HG03520 (cell line): Measurements from ENCODE around the gene TRAF4.
"Not testable (repeated sequence)": the region's sequence is repeated elsewhere in the genome, so short reads cannot be mapped to it uniquely, and the experiment has no call there.

Experiments
- ATAC-seq: cut with Tn5 transposase; IDR thresholded peaks from one replicate; pipeline ENCODE4 v1.9.1; 2021; ENCODE audit warnings: mild to moderate bottlenecking, moderate library complexity; ENCODE audit not compliant: unreplicated experiment

TRAF4 gene

GRCh38 chr17:28726627-28727491 lies 17.0 kb upstream of the TRAF4 start:
- ATAC-seq, result peak; percentile 31

GRCh38 chr17:28728364-28729200 lies 15.2 kb upstream of the TRAF4 start, which contains the start of gene NEK8:
Gene NEK8, plus strand, starts transcription at chr17:28728788. Its CDS starts 26 bp downstream, at chr17:28728814.
- ATAC-seq, result peak; percentile 27

GRCh38 chr17:28729950-28730330 lies 13.9 kb upstream of the TRAF4 start:
- ATAC-seq, result no peak

- no peak for ATAC-seq
These were observed 10.5 kb upstream of the TRAF4 start for GRCh38 chr17:28733346-28733745.

- no peak for ATAC-seq
These were observed 9.0 kb upstream of the TRAF4 start for GRCh38 chr17:28734712-28735241.

- ATAC-seq, result no peak
These were observed 8.5 kb upstream of the TRAF4 start for GRCh38 chr17:28735242-28735722.

GRCh38 chr17:28735913-28736769 lies 7.7 kb upstream of the TRAF4 start:
- not testable (repeated sequence) for ATAC-seq

- ATAC-seq, result no peak
These were observed 6.5 kb upstream of the TRAF4 start for GRCh38 chr17:28737316-28737715.

- ATAC-seq, result peak; percentile 58
These were observed 5.8 kb upstream of the TRAF4 start for GRCh38 chr17:28737770-28738679.

GRCh38 chr17:28738680-28739384 lies 5.0 kb upstream of the TRAF4 start:
- ATAC-seq, result no peak

GRCh38 chr17:28740406-28741357 lies 3.1 kb upstream of the TRAF4 start:
- no peak for ATAC-seq

GRCh38 chr17:28741358-28742349 lies 2.2 kb upstream of the TRAF4 start:
- no peak for ATAC-seq

GRCh38 chr17:28744104-28744971 lies 527 bp downstream of the TRAF4 start:
- ATAC-seq, result peak; percentile 13

GRCh38 chr17:28744972-28745785 lies 1.4 kb downstream of the TRAF4 start:
- ATAC-seq, result no peak
